Gastroesophageal sphincter (tissue), 3 donors: ENCODE data around the gene KLF15.

Experiments used
- CTCF ChIP-seq, 4 experiments: fragments of 200-600 bp in 2 of 4; fragments of 450-650 bp in 2 of 4; sonication (generic) in 1 of 4; IDR thresholded peaks; one replicate each; pipeline ENCODE4 v1.5.1; 2017 to 2019; ENCODE audit warnings: antibody characterized with exemption in 4 of 4, mild to moderate bottlenecking in 2 of 4, moderate library complexity in 2 of 4
- POLR2A ChIP-seq, 2 donors: fragments of 450-650 bp; IDR thresholded peaks; one replicate each; pipeline ENCODE4 v1.6.1; 2017; ENCODE audit warnings: antibody characterized with exemption in 2 of 2, mild to moderate bottlenecking in 2 of 2, moderate library complexity in 1 of 2

GRCh38 chr3:126340081-126340511 is 17.1 kb downstream of the KLF15 start:
- no peak for TF ChIP-seq POLR2A (IDR thresholded peaks at IDR 0.05)
- TF ChIP-seq CTCF (IDR thresholded peaks at IDR 0.05) = no peak
